HG03342 (cell line): ENCODE data around the gene SMIM33.
"Not testable (repeated sequence)": the region's sequence is repeated elsewhere in the genome, so short reads cannot be mapped to it uniquely, and the experiment has no call there.

Source experiments
- ATAC-seq: cut with Tn5 transposase; IDR thresholded peaks from one replicate; pipeline ENCODE4 v1.9.1; 2021; ENCODE audit warnings: mild to moderate bottlenecking, moderate library complexity; ENCODE audit not compliant: unreplicated experiment

The SMIM33 gene

GRCh38 chr5:139456776-139457175, 14.0 kb upstream of the SMIM33 start:
- ATAC-seq: no peak

- no peak for ATAC-seq
These were observed 13.6 kb upstream of the SMIM33 start for GRCh38 chr5:139457241-139457640.

GRCh38 chr5:139457653-139458306, 13.0 kb upstream of the SMIM33 start:
- ATAC-seq: no peak

- peak; percentile 48 for ATAC-seq
These were observed 12.0 kb upstream of the SMIM33 start for GRCh38 chr5:139458580-139459407.

- ATAC-seq: peak; percentile 33
These were observed 11.3 kb upstream of the SMIM33 start for GRCh38 chr5:139459451-139459934.

GRCh38 chr5:139460455-139460854, 10.3 kb upstream of the SMIM33 start:
- no peak for ATAC-seq

- no peak for ATAC-seq
These were observed 9.6 kb upstream of the SMIM33 start for GRCh38 chr5:139461176-139461575.

GRCh38 chr5:139461698-139462097, 9.1 kb upstream of the SMIM33 start:
- no peak for ATAC-seq

GRCh38 chr5:139462586-139463276, 8.1 kb upstream of the SMIM33 start, which contains the start of gene ECSCR:
Gene ECSCR (minus strand): TSS chr5:139462743. CDS start chr5:139462670, 73 bp downstream.
- ATAC-seq: no peak

- ATAC-seq: no peak
These were observed 2.3 kb upstream of the SMIM33 start for GRCh38 chr5:139468421-139468931.

- no peak for ATAC-seq
These were observed 1.7 kb downstream of the SMIM33 start for GRCh38 chr5:139472386-139473030.

- ATAC-seq: no peak
These were observed 2.3 kb downstream of the SMIM33 start for GRCh38 chr5:139473105-139473504.

GRCh38 chr5:139473565-139473964, 2.8 kb downstream of the SMIM33 start:
- no peak for ATAC-seq

- ATAC-seq: no peak
These were observed 4.3 kb downstream of the SMIM33 start for GRCh38 chr5:139474890-139475791.

GRCh38 chr5:139475865-139476617, 5.2 kb downstream of the SMIM33 start:
- ATAC-seq: no peak

GRCh38 chr5:139478657-139479423, 8.0 kb downstream of the SMIM33 start:
- ATAC-seq: not testable (repeated sequence)

GRCh38 chr5:139479729-139480128, 8.9 kb downstream of the SMIM33 start:
- ATAC-seq: not testable (repeated sequence)

- ATAC-seq: no peak
These were observed 10.3 kb downstream of the SMIM33 start for GRCh38 chr5:139481122-139481533.
